HL-60 (cell line): ENCODE measurements around the gene GPATCH4.

Experiments used
- GABPA ChIP-seq: IDR thresholded peaks from 2 replicates; pipeline ENCODE4 v1.6.1; 2012; ENCODE audit warnings: low read depth
- POLR2AphosphoS5 ChIP-seq: IDR thresholded peaks from 2 replicates; pipeline ENCODE4 v1.6.1; 2012; ENCODE audit warnings: low read depth
- SPI1 ChIP-seq: IDR thresholded peaks from 2 replicates; pipeline ENCODE4 v1.6.1; 2012; ENCODE audit warnings: low read depth, mild to moderate bottlenecking, borderline replicate concordance
- TF ChIP-seq, protein P1 (sequence below): IDR thresholded peaks from one replicate; pipeline ENCODE4 v1.5.1; 2011; ENCODE audit warnings: low read length, control low read depth, inconsistent platforms; ENCODE audit not compliant: insufficient read depth
- TF ChIP-seq, protein P2 (sequence below): IDR thresholded peaks from 2 replicates; pipeline ENCODE4 v1.6.1; 2012; ENCODE audit warnings: low read depth; ENCODE audit not compliant: insufficient replicate concordance

DNA sequence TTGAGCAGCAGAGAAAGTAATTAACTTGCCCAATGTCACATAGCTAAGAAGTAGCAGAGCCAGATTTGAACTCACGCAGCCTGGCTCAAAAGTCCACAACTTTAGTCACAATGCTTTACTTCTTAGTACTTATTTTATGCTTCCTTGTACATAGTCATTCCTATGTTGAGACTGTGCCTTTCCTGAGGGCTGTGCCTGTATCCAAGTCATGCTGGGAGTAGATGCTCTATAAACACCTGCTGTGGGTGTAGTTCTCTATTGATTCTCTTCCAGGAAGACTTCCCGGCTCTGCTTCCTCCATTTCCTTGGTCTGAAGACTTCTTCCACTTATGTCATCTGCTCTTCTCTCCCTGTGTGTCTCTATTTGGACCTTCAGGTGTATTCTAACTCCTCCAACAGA, 45.6 kb downstream of the GPATCH4 start:
- TF ChIP-seq, protein P1, sequence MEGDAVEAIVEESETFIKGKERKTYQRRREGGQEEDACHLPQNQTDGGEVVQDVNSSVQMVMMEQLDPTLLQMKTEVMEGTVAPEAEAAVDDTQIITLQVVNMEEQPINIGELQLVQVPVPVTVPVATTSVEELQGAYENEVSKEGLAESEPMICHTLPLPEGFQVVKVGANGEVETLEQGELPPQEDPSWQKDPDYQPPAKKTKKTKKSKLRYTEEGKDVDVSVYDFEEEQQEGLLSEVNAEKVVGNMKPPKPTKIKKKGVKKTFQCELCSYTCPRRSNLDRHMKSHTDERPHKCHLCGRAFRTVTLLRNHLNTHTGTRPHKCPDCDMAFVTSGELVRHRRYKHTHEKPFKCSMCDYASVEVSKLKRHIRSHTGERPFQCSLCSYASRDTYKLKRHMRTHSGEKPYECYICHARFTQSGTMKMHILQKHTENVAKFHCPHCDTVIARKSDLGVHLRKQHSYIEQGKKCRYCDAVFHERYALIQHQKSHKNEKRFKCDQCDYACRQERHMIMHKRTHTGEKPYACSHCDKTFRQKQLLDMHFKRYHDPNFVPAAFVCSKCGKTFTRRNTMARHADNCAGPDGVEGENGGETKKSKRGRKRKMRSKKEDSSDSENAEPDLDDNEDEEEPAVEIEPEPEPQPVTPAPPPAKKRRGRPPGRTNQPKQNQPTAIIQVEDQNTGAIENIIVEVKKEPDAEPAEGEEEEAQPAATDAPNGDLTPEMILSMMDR, result no peak
- TF ChIP-seq, protein P2, sequence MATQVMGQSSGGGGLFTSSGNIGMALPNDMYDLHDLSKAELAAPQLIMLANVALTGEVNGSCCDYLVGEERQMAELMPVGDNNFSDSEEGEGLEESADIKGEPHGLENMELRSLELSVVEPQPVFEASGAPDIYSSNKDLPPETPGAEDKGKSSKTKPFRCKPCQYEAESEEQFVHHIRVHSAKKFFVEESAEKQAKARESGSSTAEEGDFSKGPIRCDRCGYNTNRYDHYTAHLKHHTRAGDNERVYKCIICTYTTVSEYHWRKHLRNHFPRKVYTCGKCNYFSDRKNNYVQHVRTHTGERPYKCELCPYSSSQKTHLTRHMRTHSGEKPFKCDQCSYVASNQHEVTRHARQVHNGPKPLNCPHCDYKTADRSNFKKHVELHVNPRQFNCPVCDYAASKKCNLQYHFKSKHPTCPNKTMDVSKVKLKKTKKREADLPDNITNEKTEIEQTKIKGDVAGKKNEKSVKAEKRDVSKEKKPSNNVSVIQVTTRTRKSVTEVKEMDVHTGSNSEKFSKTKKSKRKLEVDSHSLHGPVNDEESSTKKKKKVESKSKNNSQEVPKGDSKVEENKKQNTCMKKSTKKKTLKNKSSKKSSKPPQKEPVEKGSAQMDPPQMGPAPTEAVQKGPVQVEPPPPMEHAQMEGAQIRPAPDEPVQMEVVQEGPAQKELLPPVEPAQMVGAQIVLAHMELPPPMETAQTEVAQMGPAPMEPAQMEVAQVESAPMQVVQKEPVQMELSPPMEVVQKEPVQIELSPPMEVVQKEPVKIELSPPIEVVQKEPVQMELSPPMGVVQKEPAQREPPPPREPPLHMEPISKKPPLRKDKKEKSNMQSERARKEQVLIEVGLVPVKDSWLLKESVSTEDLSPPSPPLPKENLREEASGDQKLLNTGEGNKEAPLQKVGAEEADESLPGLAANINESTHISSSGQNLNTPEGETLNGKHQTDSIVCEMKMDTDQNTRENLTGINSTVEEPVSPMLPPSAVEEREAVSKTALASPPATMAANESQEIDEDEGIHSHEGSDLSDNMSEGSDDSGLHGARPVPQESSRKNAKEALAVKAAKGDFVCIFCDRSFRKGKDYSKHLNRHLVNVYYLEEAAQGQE, result no peak
- TF ChIP-seq POLR2AphosphoS5, result no peak
- no peak for TF ChIP-seq SPI1
- TF ChIP-seq GABPA, result no peak
